Rectal smooth muscle tissue (tissue), 1 donor: ENCODE results near the gene KMT2A.
"Not testable (repeated sequence)": the region's sequence is repeated elsewhere in the genome, so short reads cannot be mapped to it uniquely, and the experiment has no call there.

ENCODE experiments used
- H3K27ac ChIP-seq: one replicate; pipeline ENCODE4 v1.7.0; 2013; ENCODE audit warnings: low read depth, low read length, inconsistent platforms
- H3K27me3 ChIP-seq: one replicate; pipeline ENCODE4 v1.7.0; 2013; ENCODE audit warnings: low read length; ENCODE audit not compliant: control insufficient read depth, insufficient read depth
- H3K36me3 ChIP-seq: one replicate; pipeline ENCODE4 v1.7.0; 2013; ENCODE audit warnings: low read length; ENCODE audit not compliant: control insufficient read depth, insufficient read depth
- H3K4me1 ChIP-seq: one replicate; pipeline ENCODE4 v1.7.0; 2013; ENCODE audit warnings: low read length; ENCODE audit not compliant: control insufficient read depth, insufficient read depth
- H3K4me3 ChIP-seq: one replicate; pipeline ENCODE4 v1.7.0; 2013; ENCODE audit warnings: low read length
- H3K9ac ChIP-seq: one replicate; pipeline ENCODE4 v1.7.0; 2013; ENCODE audit warnings: low read length

KMT2A gene

GRCh38 chr11:118569670-118570069 is 133.4 kb downstream of the KMT2A start:
- Histone ChIP-seq H3K4me1 (peaks cover 15% of the 10 kb centered on the region), H3K36me3 (no peaks in the 10 kb centered on the region), H3K27ac (no peak overlapping the region), H3K27me3 (no peaks in the 10 kb centered on the region), H3K4me3 (no peak overlapping the region), H3K9ac (no peak overlapping the region)

GRCh38 chr11:118570787-118571186 is 134.5 kb downstream of the KMT2A start:
- no peak overlapping the region for H3K4me3 ChIP-seq

GRCh38 chr11:118571701-118572060 is 135.4 kb downstream of the KMT2A start:
- H3K9ac ChIP-seq, H3K36me3 ChIP-seq, H3K27me3 ChIP-seq: not testable (repeated sequence)
- H3K4me3 ChIP-seq, result peak overlapping the region; percentile 85
- peaks cover 20% of the 10 kb centered on the region for H3K4me1 ChIP-seq
- H3K27ac ChIP-seq, result peak overlapping the region; percentile 96

More at GRCh38 chr11:118570787-118571186, 134.5 kb downstream of the KMT2A start:
- no peaks in the 10 kb centered on the region for H3K27me3 ChIP-seq
- no peaks in the 10 kb centered on the region for H3K36me3 ChIP-seq
- H3K9ac ChIP-seq, result no peak overlapping the region
- H3K27ac ChIP-seq, result no peak overlapping the region
- H3K4me1 ChIP-seq, result peaks cover 15% of the 10 kb centered on the region

- Histone ChIP-seq H3K9ac (peak within 1 kb of the TSS; percentile 89), H3K4me3 (peak within 1 kb of the TSS; percentile 85), H3K27ac (peak within 1 kb of the TSS; percentile 96), H3K36me3 (no peaks in the 10 kb centered on the region), H3K27me3 (no peaks in the 10 kb centered on the region), H3K4me1 (peaks cover 20% of the 10 kb centered on the region)
These were observed 136.0 kb downstream of the KMT2A start, which contains the start of gene ARCN1 for GRCh38 chr11:118572061-118572980. Gene ARCN1 (plus strand): TSS chr11:118572409. CDS start chr11:118572548, 139 bp downstream.

- Histone ChIP-seq H3K27ac (peak overlapping the region; percentile 96), H3K36me3 (no peaks in the 10 kb centered on the region), H3K27me3 (no peaks in the 10 kb centered on the region), H3K4me1 (peaks cover 20% of the 10 kb centered on the region), H3K4me3 (peak overlapping the region; percentile 85), H3K9ac (peak overlapping the region; percentile 89)
These were observed 136.8 kb downstream of the KMT2A start for GRCh38 chr11:118572981-118573550.

GRCh38 chr11:118574636-118575035 is 138.3 kb downstream of the KMT2A start:
- Histone ChIP-seq H3K36me3 (no peaks in the 10 kb centered on the region), H3K4me1 (peaks cover 20% of the 10 kb centered on the region), H3K27me3 (no peaks in the 10 kb centered on the region), H3K4me3 (no peak overlapping the region), H3K27ac (no peak overlapping the region), H3K9ac (no peak overlapping the region)
